Kidney capillary endothelial cell (primary cell): ENCODE measurements around the gene SCN5A.

ENCODE experiments used
- DNase-seq: peaks from one replicate; pipeline ENCODE4 v3.0.0-alpha.2; 2018; ENCODE audit warnings: low spot score

SCN5A gene

DNA sequence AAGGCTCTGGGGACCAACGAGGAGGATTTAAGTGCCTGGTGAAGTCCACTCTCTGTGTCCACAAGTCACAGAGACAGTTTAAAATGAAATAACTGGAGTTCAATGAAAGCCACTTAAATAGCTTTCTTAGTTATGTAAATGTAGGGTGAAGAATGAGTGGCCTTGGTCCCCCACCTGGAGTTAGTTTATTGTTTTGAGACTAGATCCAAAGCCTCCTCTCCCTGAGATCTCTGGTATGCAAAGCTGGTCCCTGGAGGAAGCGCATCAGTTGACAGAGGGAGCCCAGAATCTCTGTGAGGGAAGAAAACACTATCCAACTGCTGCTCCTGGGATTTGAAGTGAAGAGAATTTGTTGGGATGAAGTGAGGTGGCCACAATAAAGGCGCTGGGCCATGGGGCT is 112.8 kb downstream of the SCN5A start:
- DNase-seq: no peak

DNA sequence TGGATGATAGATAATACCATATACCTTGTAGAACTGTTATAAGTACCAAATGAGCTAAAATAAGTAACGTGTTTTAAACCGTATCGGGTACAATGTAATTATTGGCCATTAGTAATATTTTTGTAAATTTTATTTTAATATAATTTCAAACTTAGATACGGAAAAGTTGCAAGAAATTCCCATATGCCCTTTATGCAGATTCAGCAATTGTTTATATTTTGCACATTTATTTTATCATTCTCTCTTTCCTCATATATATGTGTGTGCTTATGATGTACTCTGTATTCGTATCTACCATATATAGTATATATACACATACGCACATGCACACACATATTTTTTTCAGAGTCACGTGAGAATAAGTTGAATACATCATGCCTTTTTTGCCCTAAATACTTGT is 114.9 kb downstream of the SCN5A start:
- DNase-seq: no peak

DNA sequence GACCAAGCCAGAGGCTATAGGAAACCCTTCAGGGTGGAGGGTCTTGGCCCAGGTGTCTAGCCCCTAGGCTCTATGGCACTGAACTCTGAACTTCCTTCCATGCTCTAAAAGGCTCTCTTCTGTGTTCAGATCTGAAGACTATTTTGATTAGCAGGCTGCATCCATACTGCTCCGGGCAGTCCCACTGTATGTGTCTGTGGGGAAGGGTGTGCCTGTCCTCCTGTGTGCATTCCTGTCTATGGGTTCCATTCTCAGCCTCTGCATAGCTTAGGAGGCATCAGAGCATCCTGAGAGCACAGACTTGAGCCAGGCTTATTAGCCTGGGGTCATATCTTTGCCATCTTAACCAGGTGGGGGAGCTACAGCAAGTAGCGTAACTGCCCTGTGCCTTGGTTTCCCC is 115.3 kb downstream of the SCN5A start:
- no peak for DNase-seq

GRCh38 chr3:38533285-38533976 is 116.1 kb downstream of the SCN5A start:
- DNase-seq: no peak

GRCh38 chr3:38532529-38532928 is 117.0 kb downstream of the SCN5A start:
- no peak for DNase-seq

DNA sequence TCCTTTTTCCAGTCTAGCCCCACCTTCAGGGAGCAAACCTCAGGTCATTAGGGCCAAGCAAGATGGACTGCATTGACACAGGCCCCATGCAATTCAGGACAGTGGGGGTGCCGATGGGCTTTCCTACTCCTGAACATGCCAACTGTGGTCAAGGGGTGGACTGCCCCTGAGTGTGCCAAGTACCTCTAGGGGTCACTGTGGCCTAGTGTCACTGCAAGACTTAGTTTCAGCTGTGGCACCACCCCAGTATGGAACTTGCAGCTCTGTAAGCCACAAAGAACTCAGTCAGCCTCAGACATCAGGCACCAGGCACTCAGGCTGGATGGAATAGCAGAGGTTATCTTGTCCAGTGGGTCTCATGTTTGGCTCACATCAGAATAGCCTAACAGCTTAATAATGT is 121.0 kb downstream of the SCN5A start:
- no peak for DNase-seq

- no peak for DNase-seq
Measured at GRCh38 chr3:38526792-38527191, 122.7 kb downstream of the SCN5A start.

DNA sequence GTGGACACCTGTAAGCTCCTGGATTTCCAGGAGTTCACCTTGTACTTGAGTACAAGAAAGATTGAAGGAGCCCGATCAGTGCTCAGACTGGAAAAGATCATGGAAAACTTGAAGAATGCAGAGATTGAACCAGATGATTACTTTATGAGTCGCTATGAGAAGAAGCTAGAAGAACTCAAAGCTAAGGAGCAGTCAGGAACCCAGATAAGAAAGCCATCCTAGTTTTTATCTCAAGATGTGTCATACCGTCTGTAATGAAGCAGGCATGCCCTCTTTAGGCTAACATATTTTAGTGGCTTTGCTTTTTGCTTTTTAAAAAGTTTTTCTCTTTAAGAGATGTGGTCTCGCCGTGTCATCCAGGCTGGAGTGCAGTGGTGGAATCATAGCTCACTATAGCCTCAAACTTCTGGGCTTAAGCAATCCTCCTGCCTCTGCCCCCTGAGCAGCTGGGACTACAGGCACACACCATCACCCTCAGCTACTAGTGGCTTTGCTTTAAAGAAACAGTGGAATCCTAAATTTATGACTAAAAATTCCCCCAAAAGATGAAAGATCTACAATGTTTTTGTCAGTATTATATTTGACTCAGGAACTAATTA is 125.2 kb downstream of the SCN5A start:
- no peak for DNase-seq

DNA sequence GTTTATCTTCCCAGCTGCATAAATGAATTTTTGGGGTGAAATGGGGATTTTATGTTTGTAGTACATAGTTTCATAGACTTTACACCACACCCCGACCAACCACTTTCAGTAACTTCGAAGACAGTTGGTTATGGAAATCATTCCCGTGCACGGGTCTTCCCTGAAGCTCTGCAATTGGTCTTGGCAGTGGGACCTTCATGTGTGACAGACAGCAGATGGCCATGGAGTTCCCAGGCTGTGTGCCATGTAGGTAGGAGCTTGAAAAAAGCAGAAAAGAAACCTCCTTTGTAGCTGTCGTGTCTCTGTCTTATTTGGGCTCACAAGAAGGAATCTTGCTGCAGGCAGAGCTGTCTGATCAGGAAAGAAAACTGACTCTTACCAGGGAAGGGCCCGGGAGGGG is 127.5 kb downstream of the SCN5A start:
- no peak for DNase-seq

DNA sequence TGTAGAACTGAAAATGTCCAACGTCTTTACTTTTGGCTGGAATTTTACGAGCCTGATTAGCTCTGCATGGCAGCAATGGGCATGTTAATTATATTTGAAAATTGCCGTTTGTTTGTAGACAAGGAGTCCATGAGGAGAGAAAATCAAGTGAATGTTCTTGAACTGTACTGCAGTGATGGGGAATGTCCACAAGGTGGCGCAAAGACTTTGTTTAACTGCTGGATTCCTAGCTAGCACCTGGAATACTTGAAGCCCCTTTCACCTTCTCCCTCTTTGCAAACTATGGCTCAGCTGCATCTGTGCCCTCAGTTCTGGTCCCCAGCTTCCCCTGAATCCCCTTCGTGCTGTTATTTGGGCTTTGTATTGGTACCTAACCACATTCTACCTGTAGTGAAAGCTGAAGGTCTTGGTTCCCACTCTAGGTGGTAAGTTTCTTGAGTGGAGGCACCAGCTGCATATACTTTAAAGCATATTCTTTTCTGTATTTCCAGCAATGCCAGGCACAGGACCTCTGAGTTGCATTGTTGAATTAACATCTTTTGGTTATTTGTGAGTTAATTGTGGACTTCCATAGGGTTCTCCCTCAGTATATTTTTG is 128.0 kb downstream of the SCN5A start:
- DNase-seq: peak; percentile 63

GRCh38 chr3:38519651-38520050 is 129.8 kb downstream of the SCN5A start:
- no peak for DNase-seq

GRCh38 chr3:38519000-38519399 is 130.5 kb downstream of the SCN5A start:
- DNase-seq: no peak

GRCh38 chr3:38516669-38517068 is 132.8 kb downstream of the SCN5A start:
- DNase-seq: peak; percentile 20

DNA sequence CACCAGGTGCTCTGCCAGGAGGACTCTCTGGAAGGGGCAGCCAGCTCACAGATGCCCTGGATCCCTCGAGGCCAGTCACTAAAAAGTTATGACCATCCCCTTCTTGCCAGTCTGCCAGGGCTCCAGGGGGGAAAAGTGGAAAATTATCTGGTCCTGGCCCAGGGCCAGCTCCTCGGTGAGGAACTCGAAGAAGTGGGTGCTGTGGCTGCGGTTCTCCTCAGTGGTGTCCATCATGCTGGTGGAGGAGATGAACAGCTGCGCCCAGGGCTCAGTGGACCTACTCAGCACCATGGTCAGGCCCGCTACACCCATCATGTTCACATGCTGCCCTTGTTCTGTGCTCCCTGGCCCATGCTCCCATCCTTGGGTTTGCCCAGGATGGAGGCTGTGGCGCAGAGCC is 134.1 kb downstream of the SCN5A start:
- DNase-seq: no peak

GRCh38 chr3:38511546-38511945 is 137.9 kb downstream of the SCN5A start:
- DNase-seq: no peak

DNA sequence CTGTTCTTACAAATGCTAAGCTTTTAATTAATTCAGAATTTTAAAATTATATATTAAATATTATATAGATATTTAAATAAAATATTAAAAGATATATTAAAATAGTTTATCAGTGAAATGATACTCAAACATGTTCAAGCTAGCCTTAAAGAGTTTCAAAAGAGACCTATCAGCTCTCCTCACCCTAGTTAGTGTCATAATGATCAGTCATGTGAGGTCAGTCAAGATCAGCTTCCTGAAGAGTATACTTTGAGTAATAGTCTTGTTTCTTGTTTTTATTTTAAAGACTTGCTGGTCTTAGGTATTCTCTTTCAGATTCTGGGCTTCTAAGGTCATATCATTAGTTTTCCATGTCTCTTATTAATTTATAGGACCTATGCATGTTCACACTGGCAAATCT is 138.9 kb downstream of the SCN5A start:
- no peak for DNase-seq

- DNase-seq: no peak
Measured at GRCh38 chr3:38509732-38510131, 139.8 kb downstream of the SCN5A start.

DNA sequence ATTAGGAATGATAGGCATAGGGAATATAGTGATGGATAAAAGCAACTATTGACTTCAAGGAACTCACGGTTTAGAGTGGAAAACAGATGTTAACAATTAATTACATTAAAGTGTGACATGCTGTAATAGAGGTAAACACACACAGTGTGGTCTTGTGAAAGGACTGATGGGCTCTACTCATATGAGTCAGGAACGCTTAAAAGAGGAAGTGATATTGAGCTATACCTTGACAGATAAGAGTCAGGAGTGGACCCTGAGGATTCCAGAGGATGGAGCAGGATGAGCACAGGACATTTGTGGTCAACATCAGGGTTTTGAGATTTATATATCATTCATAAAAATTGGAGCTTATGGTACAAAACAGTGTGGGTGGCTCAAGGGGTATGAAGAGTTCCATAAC is 142.4 kb downstream of the SCN5A start:
- no peak for DNase-seq

- DNase-seq: no peak
Measured at GRCh38 chr3:38500688-38501417, 148.6 kb downstream of the SCN5A start.
